HG02588 (cell line): ENCODE measurements around the gene FGF7.
"Not testable (repeated sequence)": the region's sequence is repeated elsewhere in the genome, so short reads cannot be mapped to it uniquely, and the experiment has no call there.

Source experiments
- ATAC-seq: cut with Tn5 transposase; IDR thresholded peaks from one replicate; pipeline ENCODE4 v1.9.1; 2021; ENCODE audit warnings: mild to moderate bottlenecking, moderate library complexity; ENCODE audit not compliant: unreplicated experiment

FGF7 gene

DNA sequence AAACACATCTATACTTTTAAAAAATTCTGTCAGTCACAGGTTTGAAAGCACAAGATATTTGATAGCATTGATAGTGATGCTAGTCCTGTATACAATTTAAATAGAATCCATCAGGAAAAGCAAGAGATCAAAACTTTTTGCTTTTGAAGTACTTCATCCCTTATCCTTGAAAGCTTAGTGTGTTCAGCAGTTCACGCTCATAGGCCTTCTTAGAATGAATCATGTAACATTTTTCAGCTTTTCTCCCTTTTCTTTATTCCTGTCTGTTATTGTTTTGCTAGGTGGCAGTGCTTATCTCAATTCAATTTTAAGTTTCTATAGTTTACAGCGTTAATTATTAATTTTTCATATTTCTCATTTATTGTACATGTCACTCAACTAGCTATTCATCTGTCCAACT lies 69.1 kb downstream of the FGF7 start:
- ATAC-seq: no peak

DNA sequence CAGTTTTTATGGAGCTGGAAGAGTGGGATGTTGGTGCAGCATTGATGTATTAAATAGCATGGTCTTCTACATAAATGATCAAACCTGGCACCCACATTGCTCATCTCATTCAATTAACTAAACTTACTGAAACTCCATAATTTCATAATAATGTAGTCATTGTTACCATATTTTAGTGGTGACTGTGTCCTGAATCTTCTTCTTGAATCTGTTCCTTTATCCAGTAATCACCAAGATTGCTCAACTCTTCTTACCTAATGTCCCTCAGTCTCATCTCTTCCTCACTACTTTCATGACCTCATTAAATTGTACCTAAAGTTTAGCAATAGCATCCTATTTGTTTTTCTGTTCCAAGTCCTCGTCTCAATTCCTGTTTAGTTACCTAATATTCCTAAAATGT lies 69.8 kb downstream of the FGF7 start:
- ATAC-seq: no peak

DNA sequence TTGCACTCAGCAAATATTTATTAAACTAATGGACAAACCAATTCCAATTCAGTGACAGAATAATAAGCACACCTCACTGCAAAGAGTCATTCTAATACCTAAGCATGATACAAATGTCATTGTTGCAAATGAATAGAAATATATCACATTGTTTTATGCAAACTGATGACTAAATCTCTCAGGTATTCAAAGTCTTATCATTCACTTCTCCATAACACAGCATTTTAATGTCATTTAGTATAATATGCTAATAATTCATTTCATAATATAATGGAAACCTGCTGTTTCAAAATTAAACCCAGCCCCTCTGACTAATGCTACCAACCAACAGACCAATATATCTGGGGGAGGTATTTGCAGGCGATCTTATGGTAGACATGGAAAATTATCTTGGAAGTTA lies 71.8 kb downstream of the FGF7 start:
- no peak for ATAC-seq

DNA sequence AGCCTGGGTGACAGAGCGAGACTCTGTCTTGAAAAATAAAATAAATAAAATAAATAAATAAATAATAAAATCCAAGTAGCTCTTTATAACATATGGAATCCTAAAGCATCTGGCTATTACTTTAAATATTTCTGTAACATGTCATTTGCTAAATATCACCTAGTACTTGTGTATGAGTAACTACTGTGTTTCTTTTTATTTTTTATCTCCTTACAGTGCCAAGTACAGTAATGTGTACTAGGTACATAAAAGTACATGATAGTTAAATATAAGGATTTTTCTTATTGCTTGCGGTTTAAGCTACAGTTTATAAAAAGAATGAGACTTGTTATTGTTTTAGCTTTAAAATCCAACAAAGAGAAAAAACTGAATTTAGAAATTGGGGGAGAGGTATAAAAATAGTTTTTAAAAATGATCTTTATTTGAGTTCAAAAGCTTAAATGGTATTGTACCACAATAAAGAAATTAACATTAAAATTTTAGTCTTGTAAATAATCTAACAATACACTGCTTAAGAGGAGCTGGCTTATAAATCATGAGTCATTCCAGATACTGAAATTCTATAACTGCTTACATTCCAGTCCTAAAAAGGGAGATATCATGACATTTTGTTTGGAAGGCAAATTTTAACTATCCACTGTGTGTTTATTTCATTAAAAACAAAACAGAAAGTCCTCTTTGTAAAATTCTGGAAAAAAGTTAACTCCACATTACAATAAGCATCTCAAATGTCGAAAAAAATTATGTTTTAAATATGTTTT lies 73.1 kb downstream of the FGF7 start:
- no peak for ATAC-seq

DNA sequence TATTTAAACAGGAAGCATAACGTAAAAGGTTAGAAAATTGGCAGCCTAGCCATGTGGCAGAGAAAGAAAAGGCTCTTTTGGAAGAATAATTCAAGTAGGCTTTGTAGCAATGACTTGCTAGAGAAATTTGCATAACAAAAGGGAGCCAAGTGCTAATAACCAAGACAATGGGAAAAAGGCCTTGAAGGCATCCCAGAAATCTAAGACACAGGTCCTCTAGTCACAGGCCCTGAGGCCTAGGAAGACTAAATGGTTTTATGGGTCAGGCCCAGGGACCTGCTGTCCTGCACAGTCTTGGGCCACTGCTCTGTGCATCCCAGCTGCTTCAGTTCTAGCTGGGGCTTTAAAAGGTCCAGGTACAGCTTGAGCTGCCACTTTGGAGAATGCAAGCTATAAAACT lies 78.5 kb downstream of the FGF7 start:
- no peak for ATAC-seq

DNA sequence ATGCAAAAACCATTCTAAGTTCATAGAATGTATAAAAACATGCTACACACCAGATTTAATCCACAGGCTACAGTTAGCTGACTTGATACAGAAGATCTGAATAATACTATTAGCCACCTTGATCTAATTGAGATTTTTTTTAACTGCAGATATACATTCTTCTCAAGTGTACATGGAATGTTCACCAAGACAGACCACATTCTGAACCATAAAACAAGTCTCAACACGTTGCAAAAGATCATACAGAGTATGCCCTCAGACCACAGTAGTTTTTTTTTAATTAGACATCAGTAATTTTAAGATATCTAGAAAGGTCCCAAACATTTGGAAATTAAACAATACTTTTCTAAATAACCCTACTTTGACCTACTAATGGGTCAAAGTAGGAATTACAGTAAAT lies 83.3 kb downstream of the FGF7 start:
- no peak for ATAC-seq

DNA sequence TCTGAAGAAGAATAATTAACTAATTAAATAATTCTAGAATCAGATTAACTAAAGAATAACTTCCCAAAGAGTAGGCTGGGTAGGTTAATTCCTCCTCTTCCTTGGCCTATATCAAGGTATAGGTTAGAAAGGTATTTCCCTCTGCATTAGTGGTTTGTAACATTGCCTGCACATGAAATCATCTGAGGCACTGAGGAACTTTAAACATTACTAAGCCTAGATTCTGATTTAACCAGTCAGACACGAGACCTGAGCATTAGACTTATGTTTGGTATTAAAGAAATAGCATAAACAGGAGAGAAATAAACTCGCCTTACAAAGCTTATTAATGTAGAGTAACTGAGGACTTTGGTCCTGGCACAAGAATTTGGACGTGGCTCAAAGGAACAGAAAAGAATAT lies 84.2 kb downstream of the FGF7 start:
- ATAC-seq: no peak

DNA sequence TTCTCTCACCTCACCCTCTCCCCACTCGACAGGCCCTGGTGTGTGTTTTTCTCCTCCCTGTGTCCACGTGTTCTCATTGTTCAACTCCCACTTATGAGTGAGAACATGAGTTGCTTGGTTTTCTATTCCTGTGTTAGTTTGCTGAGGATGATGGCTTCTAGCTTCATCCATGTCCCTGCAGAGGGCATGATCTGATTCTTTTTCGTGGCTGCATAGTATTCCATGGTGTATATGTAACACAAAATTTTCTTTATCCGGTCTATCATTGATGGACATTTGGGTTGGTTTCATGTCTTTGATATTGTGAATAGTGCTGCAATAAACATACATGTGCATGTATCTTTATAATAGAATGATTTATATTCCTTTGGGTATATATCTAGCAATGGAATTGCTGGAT lies 89.7 kb downstream of the FGF7 start:
- not testable (repeated sequence) for ATAC-seq

DNA sequence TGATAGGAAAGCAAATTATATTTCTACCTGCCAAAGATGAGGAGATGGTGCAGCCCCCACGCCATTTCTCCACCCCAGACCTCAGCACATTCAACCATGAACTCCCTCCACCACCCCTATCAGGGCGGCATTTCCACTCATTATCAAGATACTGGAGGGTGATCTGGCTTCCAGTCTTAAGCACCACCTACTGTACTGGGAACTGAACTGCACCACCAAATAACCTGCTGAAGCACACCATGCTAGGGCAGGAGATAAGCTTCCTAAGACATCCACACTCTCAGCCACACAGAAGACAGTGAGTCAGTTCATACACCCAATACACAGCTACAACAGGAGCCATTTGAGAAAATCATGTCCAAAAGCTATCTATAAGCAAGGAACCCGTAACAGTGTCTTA lies 98.8 kb downstream of the FGF7 start:
- no peak for ATAC-seq

DNA sequence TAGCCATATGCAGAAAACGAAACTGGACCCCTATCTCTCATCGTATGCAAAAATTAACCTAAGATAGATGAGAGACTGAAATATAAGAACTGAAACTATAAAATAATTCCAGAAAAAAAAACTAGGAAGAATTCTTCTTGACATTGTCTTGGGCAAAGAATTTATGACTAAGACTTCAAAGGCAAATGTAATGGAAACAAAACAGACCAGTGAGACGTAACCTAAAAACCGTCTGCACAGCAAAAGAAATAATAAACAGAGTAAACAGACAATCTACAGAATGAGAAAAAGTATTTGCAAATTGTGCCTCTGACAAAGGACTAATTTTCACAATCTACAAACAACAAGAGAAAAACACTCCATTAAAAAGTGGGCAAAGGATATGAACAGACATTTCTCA lies 105.2 kb downstream of the FGF7 start:
- ATAC-seq: no peak

DNA sequence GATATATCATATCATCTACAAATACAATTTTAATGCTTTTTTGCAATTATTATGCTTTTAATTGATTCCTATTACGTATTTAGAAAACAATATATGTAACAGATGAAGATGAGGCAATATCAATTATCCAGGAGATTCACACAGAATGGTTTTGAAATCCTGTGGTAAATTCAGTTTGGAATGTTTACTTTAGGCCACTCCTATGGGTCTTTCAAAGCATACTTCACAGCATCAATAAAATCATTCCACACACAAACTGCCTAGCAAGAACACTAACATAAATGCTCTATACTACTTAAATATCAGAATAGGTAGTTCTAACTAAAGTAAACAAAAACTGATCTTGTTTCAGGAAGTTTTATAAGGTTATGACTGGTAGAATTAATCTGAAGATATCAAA lies 107.0 kb downstream of the FGF7 start:
- no peak for ATAC-seq
